Stimulated activated CD8-positive, alpha-beta memory T cell treated with anti-CD3 and anti-CD28 coated beads, Interleukin-7, amount 100 ng/mL, for 24 hours (primary cell): Measurements from ENCODE around the gene LBH.

ENCODE experiments used
- DNase-seq: peaks from one replicate; pipeline ENCODE4 v3.0.0-alpha.2; 2020; ENCODE audit warnings: low read depth

The LBH gene

GRCh38 chr2:30217644-30218337 is 13.5 kb upstream of the LBH start:
- DNase-seq, result no peak

GRCh38 chr2:30218338-30218713 is 13.0 kb upstream of the LBH start:
- no peak for DNase-seq

- no peak for DNase-seq
Observed at GRCh38 chr2:30218814-30219213, 12.5 kb upstream of the LBH start.

- no peak for DNase-seq
Observed at GRCh38 chr2:30219886-30220875, 11.2 kb upstream of the LBH start.

GRCh38 chr2:30221531-30221930 is 9.8 kb upstream of the LBH start:
- DNase-seq, result no peak

- no peak for DNase-seq
Observed at GRCh38 chr2:30222031-30222430, 9.3 kb upstream of the LBH start.

- no peak for DNase-seq
Observed at GRCh38 chr2:30222636-30223360, 8.5 kb upstream of the LBH start.

- no peak for DNase-seq
Observed at GRCh38 chr2:30223413-30223874, 7.9 kb upstream of the LBH start.

- no peak for DNase-seq
Observed at GRCh38 chr2:30224151-30224550, 7.2 kb upstream of the LBH start.

- no peak for DNase-seq
Observed at GRCh38 chr2:30225131-30225762, 6.1 kb upstream of the LBH start.

GRCh38 chr2:30226144-30227032 is 4.9 kb upstream of the LBH start:
- no peak for DNase-seq

GRCh38 chr2:30229596-30229995 is 1.7 kb upstream of the LBH start:
- no peak for DNase-seq

GRCh38 chr2:30230497-30231211 is 680 bp upstream of the LBH start:
- no peak for DNase-seq

GRCh38 chr2:30231996-30232800 is 864 bp downstream of the LBH start:
- DNase-seq, result no peak

GRCh38 chr2:30232801-30233130 is 1.4 kb downstream of the LBH start:
- no peak for DNase-seq

GRCh38 chr2:30233271-30234009 is 2.1 kb downstream of the LBH start:
- DNase-seq, result no peak

- DNase-seq, result no peak
Observed at GRCh38 chr2:30234180-30234971, 3.0 kb downstream of the LBH start.
